ENCODE data around the gene FCMR. TPM values are rescaled to one million over a fixed set of nuclear protein-coding genes. Genes with fewer than 3 reads are reported as not detected.

FCMR gene
- total and polyA plus RNA-seq, 9 of the 15 experiments (the other 6 are each of a cell fraction or from before 2014, with no cell fraction given) = 0.11 to 0.82 (median 0.20) TPM; not detected in 5

DNA sequence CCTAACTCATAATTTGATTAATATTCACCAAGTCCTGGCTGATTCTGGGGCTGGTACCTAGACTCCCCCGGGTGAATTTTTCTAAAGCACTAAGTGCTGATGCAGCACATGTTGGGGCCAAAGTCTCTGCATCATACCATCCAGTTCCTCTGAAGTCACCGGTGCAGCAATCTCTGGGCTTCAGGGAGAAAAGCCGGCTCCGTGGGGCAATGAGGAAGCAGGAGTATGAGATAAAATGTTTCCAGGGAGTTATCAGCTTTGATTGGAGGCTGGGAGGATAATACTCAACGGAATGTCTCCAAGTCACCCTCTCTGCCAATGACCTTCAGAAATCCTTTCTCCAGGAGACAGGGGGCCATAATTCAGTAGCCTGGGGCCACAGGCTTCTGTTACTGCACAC is 47.3 kb upstream of the FCMR start (continued):
- TF ChIP-seq, protein P1, sequence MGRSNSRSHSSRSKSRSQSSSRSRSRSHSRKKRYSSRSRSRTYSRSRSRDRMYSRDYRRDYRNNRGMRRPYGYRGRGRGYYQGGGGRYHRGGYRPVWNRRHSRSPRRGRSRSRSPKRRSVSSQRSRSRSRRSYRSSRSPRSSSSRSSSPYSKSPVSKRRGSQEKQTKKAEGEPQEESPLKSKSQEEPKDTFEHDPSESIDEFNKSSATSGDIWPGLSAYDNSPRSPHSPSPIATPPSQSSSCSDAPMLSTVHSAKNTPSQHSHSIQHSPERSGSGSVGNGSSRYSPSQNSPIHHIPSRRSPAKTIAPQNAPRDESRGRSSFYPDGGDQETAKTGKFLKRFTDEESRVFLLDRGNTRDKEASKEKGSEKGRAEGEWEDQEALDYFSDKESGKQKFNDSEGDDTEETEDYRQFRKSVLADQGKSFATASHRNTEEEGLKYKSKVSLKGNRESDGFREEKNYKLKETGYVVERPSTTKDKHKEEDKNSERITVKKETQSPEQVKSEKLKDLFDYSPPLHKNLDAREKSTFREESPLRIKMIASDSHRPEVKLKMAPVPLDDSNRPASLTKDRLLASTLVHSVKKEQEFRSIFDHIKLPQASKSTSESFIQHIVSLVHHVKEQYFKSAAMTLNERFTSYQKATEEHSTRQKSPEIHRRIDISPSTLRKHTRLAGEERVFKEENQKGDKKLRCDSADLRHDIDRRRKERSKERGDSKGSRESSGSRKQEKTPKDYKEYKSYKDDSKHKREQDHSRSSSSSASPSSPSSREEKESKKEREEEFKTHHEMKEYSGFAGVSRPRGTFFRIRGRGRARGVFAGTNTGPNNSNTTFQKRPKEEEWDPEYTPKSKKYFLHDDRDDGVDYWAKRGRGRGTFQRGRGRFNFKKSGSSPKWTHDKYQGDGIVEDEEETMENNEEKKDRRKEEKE (IDR thresholded peaks at IDR 0.05; ENCODE audit: borderline replicate concordance in 1 of 2, control insufficient read depth in 1 of 2, low read depth in 2 of 2, low read length in 1 of 2) = no peak
- TF ChIP-seq RB1 (IDR thresholded peaks at IDR 0.05; ENCODE audit: low read depth) (no peak), ZZZ3 (IDR thresholded peaks at IDR 0.05) (no peak), RCOR1 (IDR thresholded peaks at IDR 0.05; ENCODE audit: borderline replicate concordance in 1 of 2, low read depth in 2 of 2, low read length in 2 of 2) (peak; percentile 67 to 81; a peak in 3 of 4 replicates), SAP30 (IDR thresholded peaks at IDR 0.05; ENCODE audit: borderline replicate concordance, insufficient read depth, low read depth, low read length, poor library complexity, severe bottlenecking) (no peak), TEAD4 (IDR thresholded peaks at IDR 0.05; ENCODE audit: low read length) (peak; percentile 16; the same call in 1 of the 2 replicates), TEAD4 (CRISPR knock-in tag; IDR thresholded peaks at IDR 0.05; ENCODE audit: borderline replicate concordance) (no peak), MAFF (IDR thresholded peaks at IDR 0.05; ENCODE audit: low read length) (peak; percentile 80), ILF3 (IDR thresholded peaks at IDR 0.05; ENCODE audit: borderline replicate concordance) (no peak), GTF2E2 (tag; IDR thresholded peaks at IDR 0.05) (no peak), ZNF23 (CRISPR knock-in tag; IDR thresholded peaks at IDR 0.05) (no peak), ZNF316 (IDR thresholded peaks at IDR 0.05) (peak; percentile 83), CAMTA2 (CRISPR knock-in tag; conservative IDR thresholded peaks at IDR 0.05) (no peak), NR3C1 (CRISPR knock-in tag; IDR thresholded peaks at IDR 0.05) (no peak), CHCHD3 (CRISPR knock-in tag; IDR thresholded peaks at IDR 0.05) (no peak)
- TF ChIP-seq, protein P2, sequence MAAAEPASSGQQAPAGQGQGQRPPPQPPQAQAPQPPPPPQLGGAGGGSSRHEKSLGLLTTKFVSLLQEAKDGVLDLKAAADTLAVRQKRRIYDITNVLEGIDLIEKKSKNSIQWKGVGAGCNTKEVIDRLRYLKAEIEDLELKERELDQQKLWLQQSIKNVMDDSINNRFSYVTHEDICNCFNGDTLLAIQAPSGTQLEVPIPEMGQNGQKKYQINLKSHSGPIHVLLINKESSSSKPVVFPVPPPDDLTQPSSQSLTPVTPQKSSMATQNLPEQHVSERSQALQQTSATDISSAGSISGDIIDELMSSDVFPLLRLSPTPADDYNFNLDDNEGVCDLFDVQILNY (CRISPR knock-in tag; IDR thresholded peaks at IDR 0.05) = no peak
- TF ChIP-seq, protein P3, sequence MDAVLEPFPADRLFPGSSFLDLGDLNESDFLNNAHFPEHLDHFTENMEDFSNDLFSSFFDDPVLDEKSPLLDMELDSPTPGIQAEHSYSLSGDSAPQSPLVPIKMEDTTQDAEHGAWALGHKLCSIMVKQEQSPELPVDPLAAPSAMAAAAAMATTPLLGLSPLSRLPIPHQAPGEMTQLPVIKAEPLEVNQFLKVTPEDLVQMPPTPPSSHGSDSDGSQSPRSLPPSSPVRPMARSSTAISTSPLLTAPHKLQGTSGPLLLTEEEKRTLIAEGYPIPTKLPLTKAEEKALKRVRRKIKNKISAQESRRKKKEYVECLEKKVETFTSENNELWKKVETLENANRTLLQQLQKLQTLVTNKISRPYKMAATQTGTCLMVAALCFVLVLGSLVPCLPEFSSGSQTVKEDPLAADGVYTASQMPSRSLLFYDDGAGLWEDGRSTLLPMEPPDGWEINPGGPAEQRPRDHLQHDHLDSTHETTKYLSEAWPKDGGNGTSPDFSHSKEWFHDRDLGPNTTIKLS (IDR thresholded peaks at IDR 0.05; ENCODE audit: borderline replicate concordance, low read depth) = no peak
- TF ChIP-seq, protein P4, sequence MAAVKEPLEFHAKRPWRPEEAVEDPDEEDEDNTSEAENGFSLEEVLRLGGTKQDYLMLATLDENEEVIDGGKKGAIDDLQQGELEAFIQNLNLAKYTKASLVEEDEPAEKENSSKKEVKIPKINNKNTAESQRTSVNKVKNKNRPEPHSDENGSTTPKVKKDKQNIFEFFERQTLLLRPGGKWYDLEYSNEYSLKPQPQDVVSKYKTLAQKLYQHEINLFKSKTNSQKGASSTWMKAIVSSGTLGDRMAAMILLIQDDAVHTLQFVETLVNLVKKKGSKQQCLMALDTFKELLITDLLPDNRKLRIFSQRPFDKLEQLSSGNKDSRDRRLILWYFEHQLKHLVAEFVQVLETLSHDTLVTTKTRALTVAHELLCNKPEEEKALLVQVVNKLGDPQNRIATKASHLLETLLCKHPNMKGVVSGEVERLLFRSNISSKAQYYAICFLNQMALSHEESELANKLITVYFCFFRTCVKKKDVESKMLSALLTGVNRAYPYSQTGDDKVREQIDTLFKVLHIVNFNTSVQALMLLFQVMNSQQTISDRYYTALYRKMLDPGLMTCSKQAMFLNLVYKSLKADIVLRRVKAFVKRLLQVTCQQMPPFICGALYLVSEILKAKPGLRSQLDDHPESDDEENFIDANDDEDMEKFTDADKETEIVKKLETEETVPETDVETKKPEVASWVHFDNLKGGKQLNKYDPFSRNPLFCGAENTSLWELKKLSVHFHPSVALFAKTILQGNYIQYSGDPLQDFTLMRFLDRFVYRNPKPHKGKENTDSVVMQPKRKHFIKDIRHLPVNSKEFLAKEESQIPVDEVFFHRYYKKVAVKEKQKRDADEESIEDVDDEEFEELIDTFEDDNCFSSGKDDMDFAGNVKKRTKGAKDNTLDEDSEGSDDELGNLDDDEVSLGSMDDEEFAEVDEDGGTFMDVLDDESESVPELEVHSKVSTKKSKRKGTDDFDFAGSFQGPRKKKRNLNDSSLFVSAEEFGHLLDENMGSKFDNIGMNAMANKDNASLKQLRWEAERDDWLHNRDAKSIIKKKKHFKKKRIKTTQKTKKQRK (IDR thresholded peaks at IDR 0.05; ENCODE audit: borderline replicate concordance, low read depth, low read length) = no peak
- TF ChIP-seq, protein P5, sequence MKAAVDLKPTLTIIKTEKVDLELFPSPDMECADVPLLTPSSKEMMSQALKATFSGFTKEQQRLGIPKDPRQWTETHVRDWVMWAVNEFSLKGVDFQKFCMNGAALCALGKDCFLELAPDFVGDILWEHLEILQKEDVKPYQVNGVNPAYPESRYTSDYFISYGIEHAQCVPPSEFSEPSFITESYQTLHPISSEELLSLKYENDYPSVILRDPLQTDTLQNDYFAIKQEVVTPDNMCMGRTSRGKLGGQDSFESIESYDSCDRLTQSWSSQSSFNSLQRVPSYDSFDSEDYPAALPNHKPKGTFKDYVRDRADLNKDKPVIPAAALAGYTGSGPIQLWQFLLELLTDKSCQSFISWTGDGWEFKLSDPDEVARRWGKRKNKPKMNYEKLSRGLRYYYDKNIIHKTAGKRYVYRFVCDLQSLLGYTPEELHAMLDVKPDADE (conservative IDR thresholded peaks at IDR 0.05; ENCODE audit: control insufficient read depth, low read depth, low read length) = no peak

Data from K562 (cell line).